ENCODE measurements around the gene PLCD3. TPM values are rescaled to one million over a fixed set of nuclear protein-coding genes. Genes with fewer than 3 reads are reported as not detected.
A peak's percentile ranks its signal among the peaks of the same experiment; 100 is the strongest.

The PLCD3 gene
- total and polyA plus RNA-seq, 2 donors (not counting 1 experiment from before 2014, with no cell fraction given) = 32.8 to 59.8 TPM

DNA sequence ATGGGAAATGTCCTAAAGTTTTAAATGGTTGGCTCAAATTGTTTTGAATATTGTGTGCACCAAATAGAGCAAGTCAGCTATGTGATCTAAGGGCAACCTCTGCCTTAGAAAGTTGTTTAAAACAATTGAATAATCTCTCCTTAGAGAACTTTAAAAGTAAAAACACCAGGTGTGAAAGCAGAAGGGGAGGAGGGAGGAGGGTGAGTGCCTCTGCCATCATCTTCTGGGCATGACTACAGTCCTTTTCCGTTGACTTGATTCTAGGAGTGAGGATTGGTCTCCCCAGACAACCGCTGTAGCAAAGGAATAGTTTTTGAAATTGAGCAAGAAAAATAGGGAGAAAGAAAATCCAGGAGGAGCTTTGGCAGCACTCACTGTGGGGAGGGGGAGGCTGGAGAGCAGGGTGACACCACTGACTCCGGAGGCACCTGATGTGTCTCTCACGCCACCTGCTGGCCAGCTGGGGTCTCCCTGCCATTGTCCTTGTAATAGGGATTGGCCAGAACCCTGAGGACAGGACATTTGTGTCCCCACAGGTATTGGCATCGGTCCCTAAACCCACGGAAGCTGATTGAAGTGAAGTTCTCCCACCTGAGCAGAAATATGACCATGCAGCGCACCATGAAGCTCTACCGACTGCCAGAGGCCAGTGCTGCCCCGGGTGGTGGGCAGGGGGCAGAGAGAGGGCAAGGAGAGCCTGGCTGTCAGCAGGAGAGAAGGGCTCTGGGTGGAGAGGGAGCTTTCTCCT lies 33.3 kb downstream of the PLCD3 start:
- TF ChIP-seq, protein P1, sequence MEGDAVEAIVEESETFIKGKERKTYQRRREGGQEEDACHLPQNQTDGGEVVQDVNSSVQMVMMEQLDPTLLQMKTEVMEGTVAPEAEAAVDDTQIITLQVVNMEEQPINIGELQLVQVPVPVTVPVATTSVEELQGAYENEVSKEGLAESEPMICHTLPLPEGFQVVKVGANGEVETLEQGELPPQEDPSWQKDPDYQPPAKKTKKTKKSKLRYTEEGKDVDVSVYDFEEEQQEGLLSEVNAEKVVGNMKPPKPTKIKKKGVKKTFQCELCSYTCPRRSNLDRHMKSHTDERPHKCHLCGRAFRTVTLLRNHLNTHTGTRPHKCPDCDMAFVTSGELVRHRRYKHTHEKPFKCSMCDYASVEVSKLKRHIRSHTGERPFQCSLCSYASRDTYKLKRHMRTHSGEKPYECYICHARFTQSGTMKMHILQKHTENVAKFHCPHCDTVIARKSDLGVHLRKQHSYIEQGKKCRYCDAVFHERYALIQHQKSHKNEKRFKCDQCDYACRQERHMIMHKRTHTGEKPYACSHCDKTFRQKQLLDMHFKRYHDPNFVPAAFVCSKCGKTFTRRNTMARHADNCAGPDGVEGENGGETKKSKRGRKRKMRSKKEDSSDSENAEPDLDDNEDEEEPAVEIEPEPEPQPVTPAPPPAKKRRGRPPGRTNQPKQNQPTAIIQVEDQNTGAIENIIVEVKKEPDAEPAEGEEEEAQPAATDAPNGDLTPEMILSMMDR (conservative IDR thresholded peaks at IDR 0.05 in 1 of 2, IDR thresholded peaks at IDR 0.05 in 1 of 2; ENCODE audit: low read depth in 1 of 2, low read length in 2 of 2) = peak; percentile 76 to 81
- no peak for TF ChIP-seq EZH2 (IDR thresholded peaks at IDR 0.05; ENCODE audit: low read length, missing control alignments)
- H4K20me1 ChIP-seq (ENCODE audit: control insufficient read depth, extremely low read depth, insufficient read depth, low read length) = no peaks in the 10 kb centered on the region
- H3K27me3 ChIP-seq (ENCODE audit: control insufficient read depth, insufficient read depth, low read length) = no peaks in the 10 kb centered on the region
- peaks cover 5% of the 10 kb centered on the region for H3K4me1 ChIP-seq (ENCODE audit: control insufficient read depth, extremely low read depth, insufficient read depth, low read length)
- H3K36me3 ChIP-seq (ENCODE audit: control insufficient read depth, insufficient read depth, low read length) = peaks cover 41% of the 10 kb centered on the region
- no peaks in the 10 kb centered on the region for H3K9me3 ChIP-seq (ENCODE audit: control insufficient read depth, insufficient read depth, low read depth, low read length)
- H3K27ac ChIP-seq (ENCODE audit: insufficient read depth, low read length) = peak overlapping the region; percentile 38
- no peak overlapping the region for H3K4me2 ChIP-seq (ENCODE audit: extremely low read depth, insufficient read depth, low read length)
- no peaks in the 10 kb centered on the region for H3K79me2 ChIP-seq (ENCODE audit: control insufficient read depth, insufficient read depth, low read length)
- no peak overlapping the region for H3K4me3 ChIP-seq (replicated peaks in 1 of 4; ENCODE audit: control extremely low read depth in 1 of 4, insufficient read depth in 1 of 4, low read depth in 3 of 4, low read length in 4 of 4)
- no peak overlapping the region for H2AFZ ChIP-seq (ENCODE audit: low read length)
- peak; percentile 58 to 81 for DNase-seq (ENCODE audit: low read depth in 2 of 2)
- no peak overlapping the region for H3K9ac ChIP-seq (ENCODE audit: insufficient read depth, low read length)

DNA sequence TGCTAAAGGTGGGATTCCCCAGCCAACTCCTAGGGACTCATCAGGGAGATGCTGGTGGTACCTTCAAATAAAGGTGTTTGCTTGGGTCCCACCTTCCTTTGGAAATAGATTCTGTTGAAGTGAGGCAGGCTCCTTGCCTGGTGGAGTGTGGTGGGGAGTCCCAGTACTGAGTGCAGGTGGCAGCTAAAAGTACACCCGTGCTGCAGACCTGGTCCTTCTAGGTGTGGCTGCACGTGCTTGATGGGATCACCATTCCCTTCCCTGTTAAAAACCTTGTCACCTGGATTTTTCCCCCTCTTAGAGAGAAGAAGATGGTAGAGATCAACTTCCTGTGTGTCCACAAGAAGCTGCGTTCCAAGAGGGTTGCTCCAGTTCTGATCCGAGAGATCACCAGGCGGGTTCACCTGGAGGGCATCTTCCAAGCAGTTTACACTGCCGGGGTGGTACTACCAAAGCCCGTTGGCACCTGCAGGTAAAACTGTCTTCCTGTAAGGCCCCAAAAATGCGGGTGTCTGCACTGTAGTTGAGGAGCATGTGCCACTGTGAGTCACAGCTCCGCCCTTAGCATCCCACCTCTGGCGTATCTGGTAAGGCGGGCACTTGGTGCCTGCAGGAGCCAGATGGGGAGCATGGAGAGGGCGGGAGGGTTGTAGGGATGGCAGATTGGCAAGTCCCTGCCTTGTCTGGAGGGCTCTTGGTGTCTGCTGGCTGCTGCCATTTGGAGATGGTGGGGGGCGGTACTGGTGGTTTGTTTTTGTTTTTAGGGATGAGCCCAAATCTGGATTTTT lies 34.0 kb downstream of the PLCD3 start:
- DNase-seq (ENCODE audit: low read depth in 2 of 2) = no peak

DNA sequence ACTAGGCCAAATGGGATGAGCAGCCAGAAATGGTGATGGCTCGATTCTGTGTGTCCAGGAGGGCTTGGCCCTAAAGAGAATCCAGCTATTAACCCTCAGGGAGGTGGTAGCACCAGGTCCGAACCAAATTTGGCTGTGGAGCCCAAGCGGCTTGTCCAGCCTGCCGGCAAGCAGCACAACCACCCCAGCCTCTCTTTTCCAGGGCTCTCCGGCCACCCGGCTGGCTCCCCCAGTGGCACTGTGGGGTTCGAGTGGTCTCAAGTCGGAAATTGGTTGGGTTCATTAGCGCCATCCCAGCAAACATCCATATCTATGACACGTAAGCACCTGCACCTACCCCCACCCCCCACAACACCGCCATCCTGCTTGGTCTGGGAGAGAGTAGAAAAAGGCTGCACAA lies 35.4 kb downstream of the PLCD3 start:
- Histone ChIP-seq H3K27ac (ENCODE audit: insufficient read depth, low read length) (no peak overlapping the region), H3K4me3 (replicated peaks in 1 of 4; ENCODE audit: control extremely low read depth in 1 of 4, insufficient read depth in 1 of 4, low read depth in 3 of 4, low read length in 4 of 4) (no peak overlapping the region), H3K9ac (ENCODE audit: insufficient read depth, low read length) (no peak overlapping the region), H4K20me1 (ENCODE audit: control insufficient read depth, extremely low read depth, insufficient read depth, low read length) (no peaks in the 10 kb centered on the region), H3K4me1 (ENCODE audit: control insufficient read depth, extremely low read depth, insufficient read depth, low read length) (peaks cover 20% of the 10 kb centered on the region), H3K4me2 (ENCODE audit: extremely low read depth, insufficient read depth, low read length) (no peak overlapping the region), H2AFZ (ENCODE audit: low read length) (no peak overlapping the region), H3K36me3 (ENCODE audit: control insufficient read depth, insufficient read depth, low read length) (peaks cover 30% of the 10 kb centered on the region), H3K79me2 (ENCODE audit: control insufficient read depth, insufficient read depth, low read length) (no peaks in the 10 kb centered on the region), H3K27me3 (ENCODE audit: control insufficient read depth, insufficient read depth, low read length) (no peaks in the 10 kb centered on the region), H3K9me3 (ENCODE audit: control insufficient read depth, insufficient read depth, low read depth, low read length) (no peaks in the 10 kb centered on the region)
- no peak for TF ChIP-seq EZH2 (IDR thresholded peaks at IDR 0.05; ENCODE audit: low read length, missing control alignments)
- TF ChIP-seq, protein P1 (conservative IDR thresholded peaks at IDR 0.05 in 1 of 2, IDR thresholded peaks at IDR 0.05 in 1 of 2; ENCODE audit: low read depth in 1 of 2, low read length in 2 of 2) = no peak
- no peak for DNase-seq (ENCODE audit: low read depth in 2 of 2)

More for the DNA sequence above, 34.0 kb downstream of the PLCD3 start:
- H3K27me3 ChIP-seq (ENCODE audit: control insufficient read depth, insufficient read depth, low read length) = no peaks in the 10 kb centered on the region
- H3K4me1 ChIP-seq (ENCODE audit: control insufficient read depth, extremely low read depth, insufficient read depth, low read length) = peaks cover 12% of the 10 kb centered on the region
- H3K4me2 ChIP-seq (ENCODE audit: extremely low read depth, insufficient read depth, low read length) = no peak overlapping the region
- peaks cover 35% of the 10 kb centered on the region for H3K36me3 ChIP-seq (ENCODE audit: control insufficient read depth, insufficient read depth, low read length)
- H3K9me3 ChIP-seq (ENCODE audit: control insufficient read depth, insufficient read depth, low read depth, low read length) = no peaks in the 10 kb centered on the region
- no peaks in the 10 kb centered on the region for H3K79me2 ChIP-seq (ENCODE audit: control insufficient read depth, insufficient read depth, low read length)
- no peak overlapping the region for H2AFZ ChIP-seq (ENCODE audit: low read length)
- TF ChIP-seq EZH2 (IDR thresholded peaks at IDR 0.05; ENCODE audit: low read length, missing control alignments) = no peak
- TF ChIP-seq, protein P1 (conservative IDR thresholded peaks at IDR 0.05 in 1 of 2, IDR thresholded peaks at IDR 0.05 in 1 of 2; ENCODE audit: low read depth in 1 of 2, low read length in 2 of 2) = no peak
- peak overlapping the region; percentile 38 for H3K27ac ChIP-seq (ENCODE audit: insufficient read depth, low read length)
- no peaks in the 10 kb centered on the region for H4K20me1 ChIP-seq (ENCODE audit: control insufficient read depth, extremely low read depth, insufficient read depth, low read length)
- H3K4me3 ChIP-seq (replicated peaks in 1 of 4; ENCODE audit: control extremely low read depth in 1 of 4, insufficient read depth in 1 of 4, low read depth in 3 of 4, low read length in 4 of 4) = no peak overlapping the region
- no peak overlapping the region for H3K9ac ChIP-seq (ENCODE audit: insufficient read depth, low read length)
